ENCODE results near the gene SF1.

SF1 gene

DNA sequence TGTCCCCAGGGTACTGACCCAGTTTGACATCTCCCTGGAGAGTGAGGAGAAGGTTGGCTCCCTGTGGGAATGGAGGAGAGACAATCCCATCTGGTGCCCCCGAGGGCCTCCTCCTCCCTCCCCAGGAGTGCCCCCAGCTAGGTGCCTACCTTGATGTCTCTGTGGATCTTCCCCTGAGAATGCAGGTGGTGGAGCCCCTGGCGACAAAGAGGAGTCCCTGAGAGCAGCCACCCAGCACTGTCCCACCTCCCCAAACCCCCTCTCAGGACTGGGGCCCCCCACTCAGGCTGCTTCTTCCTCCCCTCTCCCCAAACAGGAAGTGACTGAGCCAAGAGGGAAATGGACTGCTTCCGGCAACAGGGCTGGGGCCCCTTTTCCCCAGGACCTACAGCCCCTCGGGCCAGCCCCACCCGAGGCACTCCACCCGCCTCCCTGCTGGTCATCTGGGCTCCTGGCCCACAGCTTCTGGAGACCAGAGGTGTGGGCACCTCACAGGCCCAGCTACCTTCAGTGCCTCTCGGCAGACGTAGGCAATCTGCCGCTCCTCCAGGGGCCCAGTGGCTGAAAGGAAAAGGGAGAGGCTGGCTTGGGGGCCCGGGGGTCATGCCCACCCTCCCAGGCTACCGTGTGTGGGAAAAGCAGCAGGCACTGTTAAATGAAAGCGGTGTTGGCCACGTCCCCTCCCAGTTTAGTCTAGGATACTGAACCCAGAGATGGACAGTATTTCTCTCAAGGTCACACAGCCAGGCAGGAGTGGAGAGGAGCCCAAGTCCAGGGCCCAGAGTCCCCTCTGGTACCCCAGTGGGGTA lies 23.4 kb upstream of the SF1 start:
- no peaks in the 10 kb centered on the region for H3K79me2 ChIP-seq (ENCODE audit: insufficient read depth, low read depth)
- H3K27me3 ChIP-seq (ENCODE audit: insufficient read depth, low read depth): no peaks in the 10 kb centered on the region
- TF ChIP-seq, protein P1, sequence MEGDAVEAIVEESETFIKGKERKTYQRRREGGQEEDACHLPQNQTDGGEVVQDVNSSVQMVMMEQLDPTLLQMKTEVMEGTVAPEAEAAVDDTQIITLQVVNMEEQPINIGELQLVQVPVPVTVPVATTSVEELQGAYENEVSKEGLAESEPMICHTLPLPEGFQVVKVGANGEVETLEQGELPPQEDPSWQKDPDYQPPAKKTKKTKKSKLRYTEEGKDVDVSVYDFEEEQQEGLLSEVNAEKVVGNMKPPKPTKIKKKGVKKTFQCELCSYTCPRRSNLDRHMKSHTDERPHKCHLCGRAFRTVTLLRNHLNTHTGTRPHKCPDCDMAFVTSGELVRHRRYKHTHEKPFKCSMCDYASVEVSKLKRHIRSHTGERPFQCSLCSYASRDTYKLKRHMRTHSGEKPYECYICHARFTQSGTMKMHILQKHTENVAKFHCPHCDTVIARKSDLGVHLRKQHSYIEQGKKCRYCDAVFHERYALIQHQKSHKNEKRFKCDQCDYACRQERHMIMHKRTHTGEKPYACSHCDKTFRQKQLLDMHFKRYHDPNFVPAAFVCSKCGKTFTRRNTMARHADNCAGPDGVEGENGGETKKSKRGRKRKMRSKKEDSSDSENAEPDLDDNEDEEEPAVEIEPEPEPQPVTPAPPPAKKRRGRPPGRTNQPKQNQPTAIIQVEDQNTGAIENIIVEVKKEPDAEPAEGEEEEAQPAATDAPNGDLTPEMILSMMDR (conservative IDR thresholded peaks at IDR 0.05; ENCODE audit: low read depth, low read length): no peak
- no peaks in the 10 kb centered on the region for H3K36me3 ChIP-seq (ENCODE audit: insufficient read depth)
- H3K9ac ChIP-seq: no peak overlapping the region
- H3K27ac ChIP-seq: no peak overlapping the region
- H3K4me2 ChIP-seq: peak overlapping the region; percentile 45
- H3K4me3 ChIP-seq (IDR thresholded peaks at IDR 0.05; ENCODE audit: insufficient read depth, low read depth, low read length): no peak overlapping the region
- no peaks in the 10 kb centered on the region for H4K20me1 ChIP-seq (ENCODE audit: insufficient read depth)
- H3K4me1 ChIP-seq (ENCODE audit: low read depth, poor library complexity, severe bottlenecking): peaks cover 12% of the 10 kb centered on the region
- H2AFZ ChIP-seq (ENCODE audit: low read depth): no peak overlapping the region

DNA sequence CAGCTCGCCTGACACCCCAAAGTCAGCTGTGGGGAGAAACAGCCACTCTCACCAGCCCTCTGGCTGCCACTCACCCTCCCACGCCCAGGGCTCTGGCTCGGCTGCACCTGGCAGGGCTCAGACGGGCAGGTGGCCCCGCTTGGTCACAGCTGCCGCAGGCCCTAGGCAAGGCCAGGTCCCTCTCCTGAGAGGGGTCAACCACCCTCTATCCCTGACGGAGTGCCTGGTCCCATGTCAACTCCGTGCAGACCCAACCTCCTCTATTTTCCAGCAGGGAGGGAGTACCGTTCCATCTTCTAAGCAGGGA lies 22.8 kb upstream of the SF1 start:
- peaks cover 12% of the 10 kb centered on the region for H3K4me1 ChIP-seq (ENCODE audit: low read depth, poor library complexity, severe bottlenecking)
- no peak overlapping the region for H3K4me2 ChIP-seq
- no peak overlapping the region for H2AFZ ChIP-seq (ENCODE audit: low read depth)
- no peak overlapping the region for H3K4me3 ChIP-seq (IDR thresholded peaks at IDR 0.05; ENCODE audit: insufficient read depth, low read depth, low read length)
- H3K27ac ChIP-seq: no peak overlapping the region
- H3K27me3 ChIP-seq (ENCODE audit: insufficient read depth, low read depth): no peaks in the 10 kb centered on the region
- no peaks in the 10 kb centered on the region for H3K79me2 ChIP-seq (ENCODE audit: insufficient read depth, low read depth)
- no peak overlapping the region for H3K9ac ChIP-seq
- TF ChIP-seq, protein P1 (conservative IDR thresholded peaks at IDR 0.05; ENCODE audit: low read depth, low read length): no peak
- no peaks in the 10 kb centered on the region for H4K20me1 ChIP-seq (ENCODE audit: insufficient read depth)
- no peaks in the 10 kb centered on the region for H3K36me3 ChIP-seq (ENCODE audit: insufficient read depth)

DNA sequence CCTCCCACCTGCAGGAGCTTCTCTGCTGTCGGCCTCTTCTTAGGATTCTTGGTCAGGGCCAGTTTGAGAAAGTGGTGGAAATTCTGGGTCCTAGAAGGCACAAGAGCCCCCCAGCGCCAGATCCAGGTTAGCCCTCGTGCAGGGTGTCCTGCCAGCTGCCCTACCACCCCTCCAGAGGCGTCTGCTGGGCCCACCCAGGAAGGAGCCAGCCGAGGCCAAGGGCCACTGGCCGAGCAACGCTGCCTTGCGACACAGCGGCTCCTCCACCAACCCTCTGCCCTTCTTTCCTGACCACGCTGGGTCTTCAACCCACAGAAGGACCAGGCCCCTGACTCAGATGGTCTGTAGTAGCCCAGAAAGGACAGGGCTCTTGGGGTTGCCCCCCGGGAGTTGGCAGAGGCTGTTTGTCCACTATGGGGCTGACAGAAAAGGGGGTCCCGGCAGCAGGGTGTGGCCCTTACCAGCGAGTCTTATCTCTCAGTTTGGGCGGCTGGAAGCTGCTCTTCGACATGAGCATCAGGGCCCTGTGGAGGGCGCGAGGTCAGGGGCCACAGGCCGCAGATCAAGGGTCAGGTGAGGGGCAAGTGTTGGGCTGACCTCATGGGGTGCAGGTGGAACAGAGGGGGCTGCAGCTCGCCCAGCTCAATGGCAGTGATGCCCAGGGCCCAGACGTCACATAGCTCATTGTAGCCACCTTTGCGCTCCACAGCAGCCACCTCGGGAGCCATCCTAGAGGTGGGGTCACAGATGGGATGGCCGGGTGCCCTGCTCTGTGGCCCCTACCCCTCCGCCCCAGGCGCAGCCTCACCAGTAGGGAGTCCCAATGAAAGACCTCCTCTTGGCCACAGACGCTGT lies 22.2 kb upstream of the SF1 start:
- Histone ChIP-seq H3K4me2 (no peak overlapping the region), H3K27ac (no peak overlapping the region), H3K4me3 (IDR thresholded peaks at IDR 0.05; ENCODE audit: insufficient read depth, low read depth, low read length) (no peak overlapping the region), H3K27me3 (ENCODE audit: insufficient read depth, low read depth) (no peaks in the 10 kb centered on the region), H3K36me3 (ENCODE audit: insufficient read depth) (no peaks in the 10 kb centered on the region), H4K20me1 (ENCODE audit: insufficient read depth) (no peaks in the 10 kb centered on the region), H3K4me1 (ENCODE audit: low read depth, poor library complexity, severe bottlenecking) (peaks cover 12% of the 10 kb centered on the region), H3K9ac (no peak overlapping the region), H3K79me2 (ENCODE audit: insufficient read depth, low read depth) (no peaks in the 10 kb centered on the region), H2AFZ (ENCODE audit: low read depth) (no peak overlapping the region)
- TF ChIP-seq, protein P1 (conservative IDR thresholded peaks at IDR 0.05; ENCODE audit: low read depth, low read length): no peak

DNA sequence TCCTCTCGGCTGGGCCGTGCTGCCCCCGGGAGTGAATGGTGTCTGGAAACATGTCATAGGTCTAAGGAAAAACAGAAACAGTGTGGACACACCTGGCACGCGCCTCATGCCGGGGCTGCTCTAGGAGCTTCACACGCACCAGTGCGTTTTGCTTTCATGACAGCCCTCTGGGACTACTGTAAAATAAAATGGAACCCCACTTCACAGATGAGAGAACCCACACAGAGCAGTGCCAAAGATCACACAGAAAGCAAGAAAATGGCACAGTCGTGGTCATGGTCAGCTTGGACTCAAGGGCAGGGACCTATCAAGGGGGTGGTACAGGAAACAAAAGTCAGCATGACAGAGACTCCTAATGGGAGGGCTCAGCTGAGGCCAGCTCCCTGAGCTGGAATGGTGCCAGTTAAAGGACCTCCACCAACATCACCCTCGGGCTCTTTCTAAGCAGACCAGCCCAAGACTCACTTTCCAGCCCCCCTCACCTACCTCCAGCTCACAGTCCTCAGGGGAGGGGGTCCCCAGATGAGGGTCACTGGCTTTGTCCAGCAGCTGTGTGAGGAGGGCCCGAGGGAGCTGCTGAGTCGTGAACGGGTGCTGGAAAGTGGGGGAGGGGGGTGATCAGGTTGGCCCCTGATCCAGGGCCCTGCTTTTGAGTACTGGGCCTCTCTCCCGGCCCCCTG lies 21.4 kb upstream of the SF1 start:
- H3K4me2 ChIP-seq: no peak overlapping the region
- H4K20me1 ChIP-seq (ENCODE audit: insufficient read depth): no peaks in the 10 kb centered on the region
- no peak overlapping the region for H3K4me3 ChIP-seq (IDR thresholded peaks at IDR 0.05; ENCODE audit: insufficient read depth, low read depth, low read length)
- H3K79me2 ChIP-seq (ENCODE audit: insufficient read depth, low read depth): no peaks in the 10 kb centered on the region
- H3K36me3 ChIP-seq (ENCODE audit: insufficient read depth): no peaks in the 10 kb centered on the region
- no peaks in the 10 kb centered on the region for H3K27me3 ChIP-seq (ENCODE audit: insufficient read depth, low read depth)
- H3K4me1 ChIP-seq (ENCODE audit: low read depth, poor library complexity, severe bottlenecking): peaks cover 12% of the 10 kb centered on the region
- TF ChIP-seq, protein P1 (conservative IDR thresholded peaks at IDR 0.05; ENCODE audit: low read depth, low read length): no peak
- H3K27ac ChIP-seq: no peak overlapping the region
- no peak overlapping the region for H2AFZ ChIP-seq (ENCODE audit: low read depth)
- H3K9ac ChIP-seq: no peak overlapping the region
